HEK293 (cell line): ENCODE results near the gene BCAN.

Source experiments
- HOXA7 ChIP-seq: sonication (generic); formaldehyde crosslinking; IDR thresholded peaks from 2 replicates; pipeline ENCODE4 v1.8.1; 2022; ENCODE audit warnings: missing genetic modification reagents, borderline replicate concordance
- ZFP37 ChIP-seq: fragments of 450-650 bp; formaldehyde crosslinking; IDR thresholded peaks from 2 replicates; pipeline ENCODE4 v1.5.1; 2016; ENCODE audit warnings: missing biosample characterization, missing genetic modification characterization
- ZNF274 ChIP-seq, 2 experiments: fragments of 200-500 bp in 1 of 2; fragments of 450-650 bp in 1 of 2; sonication (Bioruptor generic) in 1 of 2; formaldehyde crosslinking in 1 of 2; IDR thresholded peaks; 2 replicates each; pipeline versions ENCODE4 v1.5.1 to v1.6.1; 2014 to 2016; ENCODE audit warnings: borderline replicate concordance in 1 of 2, inconsistent platforms in 1 of 2, low read length in 1 of 2, missing biosample characterization in 1 of 2, missing genetic modification characterization in 1 of 2
- TF ChIP-seq, protein P1 (sequence below): fragments of 450-650 bp; formaldehyde crosslinking; IDR thresholded peaks from 2 replicates; pipeline ENCODE4 v1.5.1; 2016; ENCODE audit warnings: missing biosample characterization, missing genetic modification characterization
- TF ChIP-seq, protein P2 (sequence below): fragments of 450-650 bp; formaldehyde crosslinking; IDR thresholded peaks from 2 replicates; pipeline ENCODE4 v1.5.1; 2016; ENCODE audit warnings: missing biosample characterization, missing genetic modification characterization

- TF ChIP-seq, protein P1, sequence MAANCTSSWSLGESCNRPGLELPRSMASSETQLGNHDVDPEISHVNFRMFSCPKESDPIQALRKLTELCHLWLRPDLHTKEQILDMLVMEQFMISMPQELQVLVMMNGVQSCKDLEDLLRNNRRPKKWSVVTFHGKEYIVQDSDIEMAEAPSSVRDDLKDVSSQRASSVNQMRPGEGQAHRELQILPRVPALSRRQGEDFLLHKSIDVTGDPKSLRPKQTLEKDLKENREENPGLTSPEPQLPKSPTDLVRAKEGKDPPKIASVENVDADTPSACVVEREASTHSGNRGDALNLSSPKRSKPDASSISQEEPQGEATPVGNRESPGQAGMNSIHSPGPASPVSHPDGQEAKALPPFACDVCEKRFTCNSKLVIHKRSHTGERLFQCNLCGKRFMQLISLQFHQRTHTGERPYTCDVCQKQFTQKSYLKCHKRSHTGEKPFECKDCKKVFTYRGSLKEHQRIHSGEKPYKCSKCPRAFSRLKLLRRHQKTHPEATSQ = no peak
- TF ChIP-seq, protein P2, sequence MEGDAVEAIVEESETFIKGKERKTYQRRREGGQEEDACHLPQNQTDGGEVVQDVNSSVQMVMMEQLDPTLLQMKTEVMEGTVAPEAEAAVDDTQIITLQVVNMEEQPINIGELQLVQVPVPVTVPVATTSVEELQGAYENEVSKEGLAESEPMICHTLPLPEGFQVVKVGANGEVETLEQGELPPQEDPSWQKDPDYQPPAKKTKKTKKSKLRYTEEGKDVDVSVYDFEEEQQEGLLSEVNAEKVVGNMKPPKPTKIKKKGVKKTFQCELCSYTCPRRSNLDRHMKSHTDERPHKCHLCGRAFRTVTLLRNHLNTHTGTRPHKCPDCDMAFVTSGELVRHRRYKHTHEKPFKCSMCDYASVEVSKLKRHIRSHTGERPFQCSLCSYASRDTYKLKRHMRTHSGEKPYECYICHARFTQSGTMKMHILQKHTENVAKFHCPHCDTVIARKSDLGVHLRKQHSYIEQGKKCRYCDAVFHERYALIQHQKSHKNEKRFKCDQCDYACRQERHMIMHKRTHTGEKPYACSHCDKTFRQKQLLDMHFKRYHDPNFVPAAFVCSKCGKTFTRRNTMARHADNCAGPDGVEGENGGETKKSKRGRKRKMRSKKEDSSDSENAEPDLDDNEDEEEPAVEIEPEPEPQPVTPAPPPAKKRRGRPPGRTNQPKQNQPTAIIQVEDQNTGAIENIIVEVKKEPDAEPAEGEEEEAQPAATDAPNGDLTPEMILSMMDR (tag by site-specific recombination) = no peak
- no peak for TF ChIP-seq ZFP37 (tag by site-specific recombination)
- TF ChIP-seq HOXA7 (CRISPR knock-in tag) = no peak
- no peak for TF ChIP-seq ZNF274 (IDR thresholded peaks at IDR 0.05; ENCODE audit: low read length)
- TF ChIP-seq ZNF274 (tag by site-specific recombination; IDR thresholded peaks at IDR 0.05; ENCODE audit: borderline replicate concordance) = no peak
These were observed 10.4 kb downstream of the BCAN start for GRCh38 chr1:156652131-156652991.
